HEK293T (cell line): ENCODE measurements around the gene INPP5D.

ENCODE experiments used
- CTCF ChIA-PET: fragments of 350-600 bp; formaldehyde crosslinking; extraction: SDS; loops from one replicate; lab custom pipeline; 2021; ENCODE audit warnings: antibody characterized with exemption, inconsistent platforms; lab: Yijun Ruan, JAX
- POLR2A ChIA-PET: fragments of 350-600 bp; formaldehyde crosslinking; extraction: SDS; loops from one replicate; lab custom pipeline; 2020; ENCODE audit warnings: antibody characterized with exemption, inconsistent platforms; lab: Yijun Ruan, JAX
- DNase-seq: peaks from one replicate; pipeline ENCODE4 v3.0.0; 2012; ENCODE audit warnings: mixed read lengths; ENCODE audit errors: extremely low spot score
- ARNT ChIP-seq: fragments of 450-650 bp; IDR thresholded peaks from 2 replicates; pipeline ENCODE4 v1.6.1; 2017; ENCODE audit warnings: mild to moderate bottlenecking
- BHLHE40 ChIP-seq: fragments of 450-650 bp; IDR thresholded peaks from 2 replicates; pipeline ENCODE4 v1.6.1; 2016; ENCODE audit warnings: mild to moderate bottlenecking, moderate library complexity, borderline replicate concordance
- ELF4 ChIP-seq: fragments of 450-650 bp; IDR thresholded peaks from 2 replicates; pipeline ENCODE4 v1.6.1; 2017; ENCODE audit warnings: antibody characterized with exemption
- FOXA1 ChIP-seq: fragments of 450-650 bp; IDR thresholded peaks from 2 replicates; pipeline ENCODE4 v1.6.1; 2016; ENCODE audit warnings: mild to moderate bottlenecking
- FOXK2 ChIP-seq: fragments of 450-650 bp; IDR thresholded peaks from 2 replicates; pipeline ENCODE4 v1.6.1; 2016; ENCODE audit warnings: mild to moderate bottlenecking
- FOXM1 ChIP-seq: fragments of 450-650 bp; IDR thresholded peaks from 2 replicates; pipeline ENCODE4 v1.6.1; 2017; ENCODE audit warnings: mild to moderate bottlenecking, borderline replicate concordance
- HDGF ChIP-seq: fragments of 450-650 bp; IDR thresholded peaks from 2 replicates; pipeline ENCODE4 v1.6.1; 2017; ENCODE audit warnings: antibody characterized with exemption, borderline replicate concordance
- L3MBTL2 ChIP-seq: fragments of 450-650 bp; conservative IDR thresholded peaks from 2 replicates; pipeline ENCODE4 v1.6.1; 2016; ENCODE audit warnings: mild to moderate bottlenecking
- LEF1 ChIP-seq: fragments of 450-650 bp; IDR thresholded peaks from 2 replicates; pipeline ENCODE4 v1.6.1; 2017; ENCODE audit warnings: mild to moderate bottlenecking, borderline replicate concordance
- NFRKB ChIP-seq: fragments of 450-650 bp; IDR thresholded peaks from 2 replicates; pipeline ENCODE4 v1.6.1; 2016; ENCODE audit warnings: mild to moderate bottlenecking, moderate library complexity
- PKNOX1 ChIP-seq: fragments of 450-650 bp; IDR thresholded peaks from 2 replicates; pipeline ENCODE4 v1.6.1; 2016
- SP1 ChIP-seq: fragments of 450-650 bp; IDR thresholded peaks from 2 replicates; pipeline ENCODE4 v1.6.1; 2017
- SUZ12 ChIP-seq: fragments of 450-650 bp; IDR thresholded peaks from 2 replicates; pipeline ENCODE4 v1.6.1; 2016; ENCODE audit warnings: mild to moderate bottlenecking
- TARDBP ChIP-seq: fragments of 450-650 bp; IDR thresholded peaks from 2 replicates; pipeline ENCODE4 v1.6.1; 2016
- ZNF384 ChIP-seq: fragments of 450-650 bp; IDR thresholded peaks from 2 replicates; pipeline ENCODE4 v1.6.1; 2016

INPP5D gene

GRCh38 chr2:233029321-233029720 is 30.8 kb upstream of the INPP5D start:
- CTCF ChIA-PET, result interaction anchor here (0.9 to 1.8 kb wide), 3 partner anchors 158 to 177 kb away, joined by 4 to 7 read pairs (median 4); no protein-coding TSS in a partner anchor

GRCh38 chr2:233031556-233032500 is 28.3 kb upstream of the INPP5D start:
- ChIA-PET POLR2A (interaction anchor here (0.6 kb wide), 1 partner anchor 156 kb away, joined by 3 read pairs; no protein-coding TSS in a partner anchor), CTCF (interaction anchor here (1.1 kb wide), 1 partner anchor 23 kb away, joined by 3 read pairs; no protein-coding TSS in a partner anchor)
- DNase-seq, result no peak
- TF ChIP-seq ARNT, result no peak
- TF ChIP-seq L3MBTL2, result no peak
- no peak for TF ChIP-seq SP1
- TF ChIP-seq FOXA1, result no peak
- TF ChIP-seq BHLHE40, result no peak
- TF ChIP-seq LEF1, result no peak
- no peak for TF ChIP-seq FOXK2
- no peak for TF ChIP-seq PKNOX1
- no peak for TF ChIP-seq HDGF

More at GRCh38 chr2:233029321-233029720, 30.8 kb upstream of the INPP5D start:
- POLR2A ChIA-PET, result no interaction called here
- TF ChIP-seq PKNOX1, result peak; percentile 69
- TF ChIP-seq BHLHE40, result no peak
- no peak for DNase-seq

- CTCF ChIA-PET, result interaction anchor here (1.0 to 1.1 kb wide), 2 partner anchors 22 kb away, joined by 3 read pairs; no protein-coding TSS in a partner anchor
- TF ChIP-seq NFRKB (no peak), FOXA1 (no peak)
- POLR2A ChIA-PET, result interaction anchor here (0.6 kb wide), 1 partner anchor 155 kb away, joined by 3 read pairs; no protein-coding TSS in a partner anchor
- no peak for DNase-seq
Measured at GRCh38 chr2:233032551-233033320, 27.4 kb upstream of the INPP5D start, which contains the start of gene NEU2. Gene NEU2, plus strand, starts transcription at chr2:233032672. Its CDS starts 0 bp downstream, at chr2:233032672.

- ChIA-PET POLR2A (no interaction called here), CTCF (no interaction called here)
- no peak for TF ChIP-seq ELF4
- no peak for TF ChIP-seq LEF1
- no peak for TF ChIP-seq NFRKB
- TF ChIP-seq TARDBP, result no peak
- no peak for TF ChIP-seq PKNOX1
- TF ChIP-seq SUZ12, result no peak
- no peak for TF ChIP-seq ZNF384
- no peak for TF ChIP-seq FOXK2
- no peak for TF ChIP-seq BHLHE40
- TF ChIP-seq L3MBTL2, result no peak
- TF ChIP-seq FOXA1, result no peak
- no peak for TF ChIP-seq FOXM1
- no peak for TF ChIP-seq HDGF
- no peak for DNase-seq
Measured at GRCh38 chr2:233033672-233034071, 26.5 kb upstream of the INPP5D start.

- ChIA-PET POLR2A (no interaction called here), CTCF (no interaction called here)
- no peak for DNase-seq
- TF ChIP-seq ZNF384 (no peak), LEF1 (no peak), FOXK2 (no peak), NFRKB (no peak), SUZ12 (no peak)
Measured at GRCh38 chr2:233034091-233034882, 25.9 kb upstream of the INPP5D start.
